ENCODE results near the gene PGAM5.
"Not testable (repeated sequence)": the region's sequence is repeated elsewhere in the genome, so short reads cannot be mapped to it uniquely, and the experiment has no call there.

PGAM5 gene

GRCh38 chr12:132687211-132688164, 23.2 kb upstream of the PGAM5 start, which contains the start of the genes POLE and PXMP2:
Gene POLE, minus strand, starts transcription at chr12:132687342. Its CDS starts 27 bp downstream, at chr12:132687315.
Gene PXMP2, plus strand, starts transcription at chr12:132687587. Its CDS starts 84 bp downstream, at chr12:132687671.
- POLR2A ChIA-PET = no interaction called here
- TF ChIP-seq L3MBTL2 (conservative IDR thresholded peaks at IDR 0.05) = 0 out of 2 replicates have a peak, but pooled peaks have one; percentile 29
- TF ChIP-seq ELF4 (IDR thresholded peaks at IDR 0.05) = no peak
- TF ChIP-seq FOXM1 (IDR thresholded peaks at IDR 0.05; ENCODE audit: borderline replicate concordance) = peak; percentile 90
- TF ChIP-seq CTBP1 (IDR thresholded peaks at IDR 0.05; ENCODE audit: borderline replicate concordance) = no peak; the same call in 1 of the 2 replicates
- peak; percentile 96 for TF ChIP-seq PKNOX1 (IDR thresholded peaks at IDR 0.05)
- DNase-seq (ENCODE audit: extremely low spot score) = peak; percentile 96
- CTCF ChIA-PET = no interaction called here

GRCh38 chr12:132689227-132689626, 21.4 kb upstream of the PGAM5 start:
- DNase-seq (ENCODE audit: extremely low spot score) = no peak
- POLR2A ChIA-PET = no interaction called here
- TF ChIP-seq CTBP1 (IDR thresholded peaks at IDR 0.05; ENCODE audit: borderline replicate concordance) = no peak
- no peak for TF ChIP-seq ELF4 (IDR thresholded peaks at IDR 0.05)
- no peak for TF ChIP-seq LEF1 (IDR thresholded peaks at IDR 0.05; ENCODE audit: borderline replicate concordance)
- no peak for TF ChIP-seq HDGF (IDR thresholded peaks at IDR 0.05; ENCODE audit: borderline replicate concordance)
- CTCF ChIA-PET = no interaction called here

- POLR2A ChIA-PET = no interaction called here
- CTCF ChIA-PET = no interaction called here
- DNase-seq (ENCODE audit: extremely low spot score) = no peak
- TF ChIP-seq LEF1 (IDR thresholded peaks at IDR 0.05; ENCODE audit: borderline replicate concordance) (no peak), SUZ12 (IDR thresholded peaks at IDR 0.05) (no peak), FOXK2 (IDR thresholded peaks at IDR 0.05) (no peak), CTBP1 (IDR thresholded peaks at IDR 0.05; ENCODE audit: borderline replicate concordance) (no peak), FOXM1 (IDR thresholded peaks at IDR 0.05; ENCODE audit: borderline replicate concordance) (no peak), ARNT (IDR thresholded peaks at IDR 0.05) (no peak), FOXA1 (IDR thresholded peaks at IDR 0.05) (no peak), ELF4 (IDR thresholded peaks at IDR 0.05) (no peak), PKNOX1 (IDR thresholded peaks at IDR 0.05) (no peak), ZNF384 (IDR thresholded peaks at IDR 0.05) (no peak)
These were observed 20.5 kb upstream of the PGAM5 start for GRCh38 chr12:132690112-132690511.

- POLR2A ChIA-PET = interaction anchor here (0.7 to 1.0 kb wide), 2 partner anchors 18 to 19 kb away, joined by 3 to 6 read pairs; partner anchors contain the start of gene PGAM5
- CTCF ChIA-PET; DNase-seq (ENCODE audit: extremely low spot score): not testable (repeated sequence)
These were observed 18.6 kb upstream of the PGAM5 start for GRCh38 chr12:132692030-132692429.

- POLR2A ChIA-PET = not testable (repeated sequence)
These were observed 15.8 kb upstream of the PGAM5 start for GRCh38 chr12:132694888-132695287.

GRCh38 chr12:132695431-132695830, 15.2 kb upstream of the PGAM5 start:
- CTCF ChIA-PET = no interaction called here
- POLR2A ChIA-PET = interaction anchor here (0.9 kb wide), 1 partner anchor 12 kb away, joined by 3 read pairs; no protein-coding TSS in a partner anchor
- no peak for DNase-seq (ENCODE audit: extremely low spot score)
- TF ChIP-seq FOXA1 (IDR thresholded peaks at IDR 0.05) = no peak
- no peak for TF ChIP-seq ARNT (IDR thresholded peaks at IDR 0.05)
- no peak for TF ChIP-seq ELF4 (IDR thresholded peaks at IDR 0.05)
- TF ChIP-seq CTBP1 (IDR thresholded peaks at IDR 0.05; ENCODE audit: borderline replicate concordance) = no peak
- TF ChIP-seq LEF1 (IDR thresholded peaks at IDR 0.05; ENCODE audit: borderline replicate concordance) = no peak
- TF ChIP-seq FOXK2 (IDR thresholded peaks at IDR 0.05) = no peak
- TF ChIP-seq L3MBTL2 (conservative IDR thresholded peaks at IDR 0.05) = no peak

More at GRCh38 chr12:132694888-132695287, 15.8 kb upstream of the PGAM5 start:
- not testable (repeated sequence) for DNase-seq (ENCODE audit: extremely low spot score)
- CTCF ChIA-PET = interaction anchor here (0.6 to 0.7 kb wide), 2 partner anchors 44 to 109 kb away, joined by 3 read pairs; no protein-coding TSS in a partner anchor

- CTCF ChIA-PET = no interaction called here
These were observed 12.3 kb upstream of the PGAM5 start for GRCh38 chr12:132698341-132698740.

More at GRCh38 chr12:132698341-132698740, 12.3 kb upstream of the PGAM5 start:
- POLR2A ChIA-PET = no interaction called here
- TF ChIP-seq PKNOX1 (IDR thresholded peaks at IDR 0.05) (no peak), ARNT (IDR thresholded peaks at IDR 0.05) (no peak), BHLHE40 (IDR thresholded peaks at IDR 0.05; ENCODE audit: borderline replicate concordance) (no peak), ZNF384 (IDR thresholded peaks at IDR 0.05) (no peak), FOXM1 (IDR thresholded peaks at IDR 0.05; ENCODE audit: borderline replicate concordance) (no peak), ELF4 (IDR thresholded peaks at IDR 0.05) (no peak), L3MBTL2 (conservative IDR thresholded peaks at IDR 0.05) (no peak), FOXA1 (IDR thresholded peaks at IDR 0.05) (no peak), SUZ12 (IDR thresholded peaks at IDR 0.05) (no peak), CTBP1 (IDR thresholded peaks at IDR 0.05; ENCODE audit: borderline replicate concordance) (no peak)
- no peak for DNase-seq (ENCODE audit: extremely low spot score)
